C4-2B (cell line): ENCODE data around the gene CYBB.
A peak's percentile ranks its signal among the peaks of the same experiment; 100 is the strongest.

Source experiments
- H3K27ac ChIP-seq: fragments of 450-650 bp; 2 replicates; pipeline ENCODE4 v1.5.1; 2017
- CTCF ChIP-seq: fragments of 450-650 bp; conservative IDR thresholded peaks from 2 replicates; pipeline ENCODE4 v1.5.1; 2017; ENCODE audit warnings: mild to moderate bottlenecking
- ZFX ChIP-seq: fragments of 450-650 bp; IDR thresholded peaks from 2 replicates; pipeline ENCODE4 v1.6.1; 2017

The CYBB gene

GRCh38 chrX:37817176-37817575 lies 37.3 kb downstream of the CYBB start:
- TF ChIP-seq CTCF (no peak), ZFX (no peak)
- H3K27ac ChIP-seq: no peak overlapping the region

GRCh38 chrX:37817579-37817978 lies 37.7 kb downstream of the CYBB start:
- TF ChIP-seq ZFX (no peak), CTCF (no peak)
- no peak overlapping the region for H3K27ac ChIP-seq

GRCh38 chrX:37818031-37818430 lies 38.2 kb downstream of the CYBB start:
- H3K27ac ChIP-seq: no peak overlapping the region
- no peak for TF ChIP-seq CTCF
- TF ChIP-seq ZFX: no peak

GRCh38 chrX:37820646-37821045 lies 40.8 kb downstream of the CYBB start:
- no peak for TF ChIP-seq CTCF
- TF ChIP-seq ZFX: no peak
- H3K27ac ChIP-seq: no peak overlapping the region

- no peak overlapping the region for H3K27ac ChIP-seq
- TF ChIP-seq ZFX: no peak
- no peak for TF ChIP-seq CTCF
Observed at GRCh38 chrX:37824491-37825214, 44.8 kb downstream of the CYBB start.

GRCh38 chrX:37825215-37825842 lies 45.5 kb downstream of the CYBB start:
- TF ChIP-seq CTCF (peak; percentile 90), ZFX (no peak)
- no peak overlapping the region for H3K27ac ChIP-seq

GRCh38 chrX:37829721-37830120 lies 49.9 kb downstream of the CYBB start:
- no peak for TF ChIP-seq CTCF
- TF ChIP-seq ZFX: no peak
- no peak overlapping the region for H3K27ac ChIP-seq
